AG10803 (cell line): Measurements from ENCODE around the gene TTC27.
A peak's percentile ranks its signal among the peaks of the same experiment; 100 is the strongest.

ENCODE experiments used
- DNase-seq: peaks from one replicate; pipeline ENCODE4 v3.0.0; 2010; ENCODE audit warnings: low read depth
- H3K4me3 ChIP-seq: 2 replicates; pipeline ENCODE4 v1.5.1; 2011; ENCODE audit warnings: mild to moderate bottlenecking, low read length, control low read depth
- TF ChIP-seq, protein P1 (sequence below): conservative IDR thresholded peaks from 2 replicates; pipeline ENCODE4 v1.5.1; 2011; ENCODE audit warnings: mild to moderate bottlenecking, low read length, control low read depth, inconsistent platforms

TTC27 gene

DNA sequence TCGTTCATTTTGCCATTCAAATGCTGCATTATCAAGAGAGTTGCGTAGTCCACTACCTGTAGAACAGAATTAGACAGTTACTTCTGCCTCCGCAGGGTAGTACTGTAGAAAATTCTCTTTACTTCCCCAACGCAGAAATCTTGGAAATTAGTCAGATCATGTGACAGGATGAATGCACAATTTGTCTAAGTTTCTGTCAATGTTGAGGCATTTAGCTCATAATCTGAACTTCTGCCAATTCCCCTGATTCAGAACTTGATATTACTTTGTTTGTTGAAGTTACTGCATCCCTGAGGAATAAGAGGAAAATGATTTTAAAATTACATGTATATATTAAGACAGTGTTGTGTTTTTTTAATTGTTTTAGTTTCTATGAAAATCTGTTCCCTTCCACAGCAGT is 83.4 kb downstream of the TTC27 start:
- peak; percentile 59 for DNase-seq
- H3K4me3 ChIP-seq, result no peak overlapping the region
- TF ChIP-seq, protein P1, sequence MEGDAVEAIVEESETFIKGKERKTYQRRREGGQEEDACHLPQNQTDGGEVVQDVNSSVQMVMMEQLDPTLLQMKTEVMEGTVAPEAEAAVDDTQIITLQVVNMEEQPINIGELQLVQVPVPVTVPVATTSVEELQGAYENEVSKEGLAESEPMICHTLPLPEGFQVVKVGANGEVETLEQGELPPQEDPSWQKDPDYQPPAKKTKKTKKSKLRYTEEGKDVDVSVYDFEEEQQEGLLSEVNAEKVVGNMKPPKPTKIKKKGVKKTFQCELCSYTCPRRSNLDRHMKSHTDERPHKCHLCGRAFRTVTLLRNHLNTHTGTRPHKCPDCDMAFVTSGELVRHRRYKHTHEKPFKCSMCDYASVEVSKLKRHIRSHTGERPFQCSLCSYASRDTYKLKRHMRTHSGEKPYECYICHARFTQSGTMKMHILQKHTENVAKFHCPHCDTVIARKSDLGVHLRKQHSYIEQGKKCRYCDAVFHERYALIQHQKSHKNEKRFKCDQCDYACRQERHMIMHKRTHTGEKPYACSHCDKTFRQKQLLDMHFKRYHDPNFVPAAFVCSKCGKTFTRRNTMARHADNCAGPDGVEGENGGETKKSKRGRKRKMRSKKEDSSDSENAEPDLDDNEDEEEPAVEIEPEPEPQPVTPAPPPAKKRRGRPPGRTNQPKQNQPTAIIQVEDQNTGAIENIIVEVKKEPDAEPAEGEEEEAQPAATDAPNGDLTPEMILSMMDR, result no peak

- no peak overlapping the region for H3K4me3 ChIP-seq
- TF ChIP-seq, protein P1, result no peak
- peak; percentile 16 for DNase-seq
These were observed 84.2 kb downstream of the TTC27 start for GRCh38 chr2:32711908-32712501.

- no peak overlapping the region for H3K4me3 ChIP-seq
- DNase-seq, result peak; percentile 50
- TF ChIP-seq, protein P1, result no peak
These were observed 85.0 kb downstream of the TTC27 start for GRCh38 chr2:32712870-32713269.

DNA sequence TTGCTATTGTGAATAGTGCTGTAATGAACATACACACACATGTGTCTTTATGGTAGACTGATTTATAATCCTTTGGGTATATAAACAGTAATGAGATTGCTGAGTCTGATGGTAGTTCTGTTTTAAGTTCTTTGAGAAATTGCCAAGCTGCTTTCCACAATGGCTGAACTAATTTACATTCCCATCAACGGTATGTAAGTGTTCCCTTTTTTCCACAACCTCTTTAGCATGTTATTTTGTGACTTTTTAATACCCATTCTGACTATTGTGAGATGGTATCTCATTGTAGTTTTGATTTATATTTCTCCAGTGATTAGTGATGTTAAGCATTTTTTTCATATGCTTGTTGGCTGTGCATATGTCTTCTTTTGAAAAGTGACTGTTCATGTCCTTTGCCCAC is 86.7 kb downstream of the TTC27 start:
- no peak for DNase-seq

DNA sequence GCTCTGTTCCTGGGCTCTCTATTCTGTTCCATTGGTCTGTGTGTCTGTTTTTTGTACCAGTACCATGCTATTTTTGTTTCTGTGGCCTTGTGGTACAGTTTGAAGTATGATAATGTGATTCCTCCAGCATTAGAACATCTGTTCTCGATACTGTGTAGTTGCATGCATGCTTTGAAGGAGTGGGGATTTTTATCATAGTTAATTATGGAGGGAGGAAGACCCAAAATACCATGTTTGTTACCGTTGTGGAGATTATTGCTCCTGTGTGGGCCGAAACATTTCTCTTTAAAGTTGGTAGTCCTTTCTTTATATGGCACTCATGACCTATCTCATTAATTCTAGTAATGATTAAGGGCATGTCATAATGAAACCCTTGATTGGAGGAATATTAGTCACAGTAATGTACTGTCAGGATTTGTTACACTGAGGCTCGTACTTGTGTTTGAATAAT is 87.6 kb downstream of the TTC27 start:
- no peak overlapping the region for H3K4me3 ChIP-seq
- TF ChIP-seq, protein P1, result no peak
- peak; percentile 62 for DNase-seq

More for the DNA sequence above, 86.7 kb downstream of the TTC27 start:
- H3K4me3 ChIP-seq, result no peak overlapping the region
- TF ChIP-seq, protein P1, result no peak

- H3K4me3 ChIP-seq, result no peak overlapping the region
- TF ChIP-seq, protein P1, result no peak
- DNase-seq, result peak; percentile 29
These were observed 88.1 kb downstream of the TTC27 start for GRCh38 chr2:32715981-32716380.

- no peak overlapping the region for H3K4me3 ChIP-seq
- TF ChIP-seq, protein P1, result no peak
- no peak for DNase-seq
These were observed 88.7 kb downstream of the TTC27 start for GRCh38 chr2:32716598-32716997.
